ENCODE data around the gene TBPL1. TPM values are rescaled to one million over a fixed set of nuclear protein-coding genes. Genes with fewer than 3 reads are reported as not detected.

Gene TBPL1
- total RNA-seq, 4 donors from 2014 or later = 4.8 to 14.9 (median 6.6) TPM

GRCh38 chr6:134034478-134034877, 81.5 kb downstream of the TBPL1 start:
- Histone ChIP-seq H3K4me3 (no peak overlapping the region), H3K9me3 (no peaks in the 10 kb centered on the region), H3K4me1 (peaks cover 0 to 7% (median 0%) of the 10 kb centered on the region in 4 donors), H3K36me3 (no peaks in the 10 kb centered on the region), H3K27ac (no peak overlapping the region), H3K27me3 (no peaks in the 10 kb centered on the region)
- 61 to 70% methylated on average over 1 of the region's 1 CpG for WGBS, 2 donors
- no peak for TF ChIP-seq CTCF (IDR thresholded peaks at IDR 0.05)
- TF ChIP-seq EP300 (IDR thresholded peaks at IDR 0.05) = no peak
- TF ChIP-seq POLR2A (IDR thresholded peaks at IDR 0.05) = no peak
- DNase-seq (ENCODE audit: low spot score in 2 of 2) = no peak

- Histone ChIP-seq H3K27me3 (no peaks in the 10 kb centered on the region), H3K36me3 (no peaks in the 10 kb centered on the region), H3K27ac (no peak overlapping the region), H3K4me1 (peaks cover 0 to 7% (median 0%) of the 10 kb centered on the region in 4 donors), H3K9me3 (no peaks in the 10 kb centered on the region), H3K4me3 (no peak overlapping the region)
- no peak for TF ChIP-seq CTCF (IDR thresholded peaks at IDR 0.05)
- no peak for TF ChIP-seq POLR2A (IDR thresholded peaks at IDR 0.05)
- TF ChIP-seq EP300 (IDR thresholded peaks at IDR 0.05) = no peak
- 71 to 78% methylated on average over 7 of the region's 7 CpGs for WGBS, 2 donors
- no peak for DNase-seq (ENCODE audit: low spot score in 2 of 2)
Observed at GRCh38 chr6:134034961-134035822, 82.2 kb downstream of the TBPL1 start.

GRCh38 chr6:134035823-134036296, 82.8 kb downstream of the TBPL1 start:
- Histone ChIP-seq H3K9me3 (no peaks in the 10 kb centered on the region), H3K36me3 (no peaks in the 10 kb centered on the region), H3K27ac (no peak overlapping the region), H3K4me3 (no peak overlapping the region), H3K27me3 (no peaks in the 10 kb centered on the region), H3K4me1 (peaks cover 0 to 7% (median 0%) of the 10 kb centered on the region in 4 donors)
- TF ChIP-seq POLR2A (IDR thresholded peaks at IDR 0.05) (no peak), EP300 (IDR thresholded peaks at IDR 0.05) (no peak), CTCF (IDR thresholded peaks at IDR 0.05) (no peak)
- WGBS, 2 donors = 42 to 45% methylated on average over 3 of the region's 3 CpGs
- DNase-seq (ENCODE audit: low spot score in 2 of 2) = no peak

- Histone ChIP-seq H3K27me3 (no peaks in the 10 kb centered on the region), H3K4me3 (no peak overlapping the region), H3K27ac (no peak overlapping the region), H3K9me3 (no peaks in the 10 kb centered on the region), H3K36me3 (no peaks in the 10 kb centered on the region), H3K4me1 (peaks cover 0 to 7% (median 0%) of the 10 kb centered on the region in 4 donors)
- no peak for DNase-seq (ENCODE audit: low spot score in 2 of 2)
- TF ChIP-seq POLR2A (IDR thresholded peaks at IDR 0.05) (no peak), EP300 (IDR thresholded peaks at IDR 0.05) (no peak), CTCF (IDR thresholded peaks at IDR 0.05) (no peak)
- WGBS, 2 donors = 64 to 71% methylated on average over 1 of the region's 1 CpG
Observed at GRCh38 chr6:134039116-134039515, 86.1 kb downstream of the TBPL1 start.

Small RNAs within 50 kb of the gene (small RNA-seq; reads per million reads assigned to genes)
- gene AL449363.1 = not detected

Other genes starting within 250 kb of the TBPL1 start
- under 1 TPM in 2 of 4 donors, not detected in 2; 0.30 to 0.84 TPM for gene TCF21, start 64.1 kb upstream of the TBPL1 start, total RNA-seq
- gene SLC2A12, start 99.4 kb downstream of the TBPL1 start, total RNA-seq = 1 to 10 TPM in 1 of 4 donors, under 1 TPM in 3; 0.39 to 2.2 (median 0.61) TPM

Measured in tibial nerve (tissue), 4 donors.